ENCODE results near the gene JUND. TPM values are rescaled to one million over a fixed set of nuclear protein-coding genes. Genes with fewer than 3 reads are reported as not detected.
"Not testable (repeated sequence)": the region's sequence is repeated elsewhere in the genome, so short reads cannot be mapped to it uniquely, and the experiment has no call there.

JUND gene
- total and polyA plus RNA-seq, 2 of the 8 experiments (the other 6 are each of a cell fraction or from before 2014, with no cell fraction given): 54.0 to 77.5 TPM

- no peak for TF ChIP-seq SAP30 (IDR thresholded peaks at IDR 0.05; ENCODE audit: insufficient read depth, insufficient replicate concordance, low read length)
- no peak for TF ChIP-seq NANOG (IDR thresholded peaks at IDR 0.05; ENCODE audit: insufficient read depth, low read depth, low read length, poor library complexity, severe bottlenecking)
- TF ChIP-seq TBP (IDR thresholded peaks at IDR 0.05; ENCODE audit: low read depth, low read length): no peak
- TF ChIP-seq SP2 (IDR thresholded peaks at IDR 0.05; ENCODE audit: low read length): no peak
- TF ChIP-seq, protein P1, sequence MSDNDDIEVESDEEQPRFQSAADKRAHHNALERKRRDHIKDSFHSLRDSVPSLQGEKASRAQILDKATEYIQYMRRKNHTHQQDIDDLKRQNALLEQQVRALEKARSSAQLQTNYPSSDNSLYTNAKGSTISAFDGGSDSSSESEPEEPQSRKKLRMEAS (IDR thresholded peaks at IDR 0.05): no peak
- TF ChIP-seq RXRA (IDR thresholded peaks at IDR 0.05; ENCODE audit: insufficient read depth, low read depth, low read length): no peak
These were observed 45.4 kb upstream of the JUND start (continued) for GRCh38 chr19:18326772-18327171.

- H2AFZ ChIP-seq (ENCODE audit: low read length); H2BK5ac ChIP-seq (ENCODE audit: low read depth, low read length); H3K4ac ChIP-seq (replicated peaks; ENCODE audit: insufficient read length, low read depth, low read length); H3K56ac ChIP-seq (replicated peaks; ENCODE audit: insufficient read length, low read depth, low read length); H3K36me3 ChIP-seq (ENCODE audit: control insufficient read depth in 2 of 4, insufficient read depth in 4 of 4, low read length in 3 of 4); H2BK15ac ChIP-seq (ENCODE audit: low read length); H3K14ac ChIP-seq (ENCODE audit: insufficient read length); H2BK12ac ChIP-seq (ENCODE audit: low read depth, low read length); H3K23ac ChIP-seq (ENCODE audit: insufficient read length); DNase-seq (ENCODE audit: low read depth in 1 of 2, low spot score in 2 of 2); H3K4me2 ChIP-seq (ENCODE audit: insufficient read depth in 1 of 2, low read depth in 2 of 2, low read length in 2 of 2); H3K9me3 ChIP-seq (ENCODE audit: insufficient read depth in 2 of 2, low read depth in 1 of 2, low read length in 1 of 2); H4K8ac ChIP-seq (ENCODE audit: extremely low read depth, insufficient read depth, low read length); H3K27ac ChIP-seq (ENCODE audit: low read depth, low read length); FAIRE-seq; H3K4me3 ChIP-seq (ENCODE audit: extremely low read depth in 1 of 4, insufficient read depth in 2 of 4, low read depth in 3 of 4, low read length in 4 of 4); H4K20me1 ChIP-seq (replicated peaks in 1 of 2; ENCODE audit: control insufficient read depth in 1 of 2, insufficient read depth in 2 of 2, low read length in 2 of 2); H2BK120ac ChIP-seq (replicated peaks; ENCODE audit: low read depth, low read length); H2AK5ac ChIP-seq (ENCODE audit: low read depth, low read length); H4K5ac ChIP-seq (ENCODE audit: insufficient read length, low read depth, low read length); H3K23me2 ChIP-seq (ENCODE audit: low read depth, low read length); H3K9ac ChIP-seq (replicated peaks in 1 of 4; ENCODE audit: extremely low read depth in 1 of 4, low read depth in 3 of 4, low read length in 3 of 4); H2BK20ac ChIP-seq (ENCODE audit: low read length); H3K27me3 ChIP-seq (replicated peaks in 1 of 4; ENCODE audit: control insufficient read depth in 3 of 4, extremely low read depth in 1 of 4, insufficient read depth in 3 of 4, low read length in 3 of 4); H3K18ac ChIP-seq (ENCODE audit: extremely low read depth, low read length); H4K91ac ChIP-seq (replicated peaks; ENCODE audit: insufficient read length, low read length): not testable (repeated sequence)
- Histone ChIP-seq H3K4me1 (replicated peaks in 1 of 4; ENCODE audit: control insufficient read depth in 3 of 4, insufficient read depth in 4 of 4, low read length in 3 of 4) (peaks cover 7 to 13% (median 10%) of the 10 kb centered on the region in 4 experiments; a peak in 6 of 7 replicates), H3K79me2 (ENCODE audit: control insufficient read depth in 1 of 2, insufficient read depth in 2 of 2, low read length in 2 of 2) (peaks cover 20 to 34% of the 10 kb centered on the region in 2 experiments), H3K79me1 (ENCODE audit: low read depth, low read length) (peaks cover 11% of the 10 kb centered on the region)
- ChIA-PET POLR2A (ENCODE audit: partially characterized antibody) (interaction anchor here (0.6 to 1.3 kb wide), 5 partner anchors 15 to 103 kb away, joined by 3 to 15 read pairs (median 4); partner anchors contain the start of gene JUND), CTCF (ENCODE audit: partially characterized antibody) (interaction anchor here (0.6 to 7.7 kb wide), 8 partner anchors 10 to 348 kb away, joined by 3 to 179 read pairs (median 4); partner anchors contain the start of genes JUND and PGPEP1)
- 83% methylated on average over 6 of the region's 6 CpGs; no CpG with 5 or more reads in 1 of the 2 experiments for WGBS, 2 experiments (ENCODE audit: extremely low coverage in 1 of 2, insufficient coverage in 1 of 2, insufficient read length in 1 of 2, insufficient replicate concordance in 2 of 2, low coverage in 1 of 2, low lambda C conversion rate in 2 of 2, missing lambda C conversion rate in 1 of 2)
These were observed 42.9 kb upstream of the JUND start for GRCh38 chr19:18324373-18324731.

All from H1 (cell line).